Hepatocyte (in vitro differentiated cells): ENCODE results near the gene CRADD.

Source experiments
- CTCF ChIP-seq: fragments of 200-600 bp; sonication (generic); IDR thresholded peaks from 2 replicates; pipeline ENCODE4 v1.5.1; 2016; ENCODE audit warnings: antibody characterized with exemption, mild to moderate bottlenecking; ENCODE audit not compliant: poor library complexity
- EZH2 ChIP-seq: fragments of 200-600 bp; sonication (generic); IDR thresholded peaks from 2 replicates; pipeline ENCODE4 v1.6.1; 2016; ENCODE audit warnings: antibody characterized with exemption, mild to moderate bottlenecking, borderline replicate concordance

- TF ChIP-seq CTCF (no peak), EZH2 (no peak)
Observed at GRCh38 chr12:93804392-93805179, 127.4 kb downstream of the CRADD start.
